Measurements from ENCODE around the gene PXT1.
"Not testable (repeated sequence)": the region's sequence is repeated elsewhere in the genome, so short reads cannot be mapped to it uniquely, and the experiment has no call there.

PXT1 gene

GRCh38 chr6:36467625-36468024 lies 25.0 kb upstream of the PXT1 start:
- no peaks in the 10 kb centered on the region for H3K36me3 ChIP-seq (ENCODE audit: control insufficient read depth, insufficient read depth, low read length)
- H3K9ac ChIP-seq (ENCODE audit: low read length), result no peak overlapping the region
- H3K4me1 ChIP-seq (ENCODE audit: control insufficient read depth, insufficient read depth, low read length), result no peaks in the 10 kb centered on the region
- no peaks in the 10 kb centered on the region for H3K9me3 ChIP-seq (ENCODE audit: control insufficient read depth, low read length)
- H3K27me3 ChIP-seq (ENCODE audit: control insufficient read depth, insufficient read depth, low read length), result no peaks in the 10 kb centered on the region
- H3K4me3 ChIP-seq (ENCODE audit: low read length), result no peak overlapping the region

GRCh38 chr6:36464233-36464632 lies 21.6 kb upstream of the PXT1 start:
- Histone ChIP-seq H3K9me3 (ENCODE audit: control insufficient read depth, low read length) (no peaks in the 10 kb centered on the region), H3K27me3 (ENCODE audit: control insufficient read depth, insufficient read depth, low read length) (no peaks in the 10 kb centered on the region), H3K4me1 (ENCODE audit: control insufficient read depth, insufficient read depth, low read length) (no peaks in the 10 kb centered on the region), H3K4me3 (ENCODE audit: low read length) (no peak overlapping the region), H3K9ac (ENCODE audit: low read length) (no peak overlapping the region), H3K36me3 (ENCODE audit: control insufficient read depth, insufficient read depth, low read length) (no peaks in the 10 kb centered on the region)

GRCh38 chr6:36463676-36464075 lies 21.0 kb upstream of the PXT1 start:
- no peak overlapping the region for H3K9ac ChIP-seq (ENCODE audit: low read length)
- H3K27me3 ChIP-seq (ENCODE audit: control insufficient read depth, insufficient read depth, low read length), result no peaks in the 10 kb centered on the region
- no peaks in the 10 kb centered on the region for H3K36me3 ChIP-seq (ENCODE audit: control insufficient read depth, insufficient read depth, low read length)
- H3K9me3 ChIP-seq (ENCODE audit: control insufficient read depth, low read length), result no peaks in the 10 kb centered on the region
- H3K4me1 ChIP-seq (ENCODE audit: control insufficient read depth, insufficient read depth, low read length), result no peaks in the 10 kb centered on the region
- no peak overlapping the region for H3K4me3 ChIP-seq (ENCODE audit: low read length)

GRCh38 chr6:36461646-36462045 lies 19.0 kb upstream of the PXT1 start:
- H3K36me3 ChIP-seq (ENCODE audit: control insufficient read depth, insufficient read depth, low read length), result no peaks in the 10 kb centered on the region
- H3K9me3 ChIP-seq (ENCODE audit: control insufficient read depth, low read length), result no peaks in the 10 kb centered on the region
- no peaks in the 10 kb centered on the region for H3K27me3 ChIP-seq (ENCODE audit: control insufficient read depth, insufficient read depth, low read length)
- no peak overlapping the region for H3K4me3 ChIP-seq (ENCODE audit: low read length)
- H3K9ac ChIP-seq (ENCODE audit: low read length), result no peak overlapping the region
- H3K4me1 ChIP-seq (ENCODE audit: control insufficient read depth, insufficient read depth, low read length), result no peaks in the 10 kb centered on the region

- H3K4me3 ChIP-seq (ENCODE audit: low read length), result no peak overlapping the region
- H3K36me3 ChIP-seq (ENCODE audit: control insufficient read depth, insufficient read depth, low read length), result no peaks in the 10 kb centered on the region
- H3K9ac ChIP-seq (ENCODE audit: low read length), result no peak overlapping the region
- H3K27me3 ChIP-seq (ENCODE audit: control insufficient read depth, insufficient read depth, low read length), result no peaks in the 10 kb centered on the region
- no peaks in the 10 kb centered on the region for H3K9me3 ChIP-seq (ENCODE audit: control insufficient read depth, low read length)
- H3K4me1 ChIP-seq (ENCODE audit: control insufficient read depth, insufficient read depth, low read length), result no peaks in the 10 kb centered on the region
These were observed 18.3 kb upstream of the PXT1 start for GRCh38 chr6:36460916-36461315.

GRCh38 chr6:36459501-36459900 lies 16.8 kb upstream of the PXT1 start:
- no peak overlapping the region for H3K9ac ChIP-seq (ENCODE audit: low read length)
- no peaks in the 10 kb centered on the region for H3K27me3 ChIP-seq (ENCODE audit: control insufficient read depth, insufficient read depth, low read length)
- no peaks in the 10 kb centered on the region for H3K4me1 ChIP-seq (ENCODE audit: control insufficient read depth, insufficient read depth, low read length)
- H3K4me3 ChIP-seq (ENCODE audit: low read length), result no peak overlapping the region
- no peaks in the 10 kb centered on the region for H3K36me3 ChIP-seq (ENCODE audit: control insufficient read depth, insufficient read depth, low read length)
- no peaks in the 10 kb centered on the region for H3K9me3 ChIP-seq (ENCODE audit: control insufficient read depth, low read length)

GRCh38 chr6:36455486-36456027 lies 12.9 kb upstream of the PXT1 start:
- H3K4me3 ChIP-seq (ENCODE audit: low read length), result no peak overlapping the region
- H3K9me3 ChIP-seq (ENCODE audit: control insufficient read depth, low read length), result no peaks in the 10 kb centered on the region
- no peak overlapping the region for H3K9ac ChIP-seq (ENCODE audit: low read length)
- H3K4me1 ChIP-seq (ENCODE audit: control insufficient read depth, insufficient read depth, low read length), result no peaks in the 10 kb centered on the region
- H3K36me3 ChIP-seq (ENCODE audit: control insufficient read depth, insufficient read depth, low read length), result no peaks in the 10 kb centered on the region
- no peaks in the 10 kb centered on the region for H3K27me3 ChIP-seq (ENCODE audit: control insufficient read depth, insufficient read depth, low read length)

GRCh38 chr6:36452897-36453296 lies 10.2 kb upstream of the PXT1 start:
- not testable (repeated sequence) for H3K36me3 ChIP-seq (ENCODE audit: control insufficient read depth, insufficient read depth, low read length); H3K9me3 ChIP-seq (ENCODE audit: control insufficient read depth, low read length); H3K9ac ChIP-seq (ENCODE audit: low read length); H3K27me3 ChIP-seq (ENCODE audit: control insufficient read depth, insufficient read depth, low read length); H3K4me1 ChIP-seq (ENCODE audit: control insufficient read depth, insufficient read depth, low read length); H3K4me3 ChIP-seq (ENCODE audit: low read length)

GRCh38 chr6:36449173-36449572 lies 6.5 kb upstream of the PXT1 start:
- not testable (repeated sequence) for H3K9ac ChIP-seq (ENCODE audit: low read length); H3K36me3 ChIP-seq (ENCODE audit: control insufficient read depth, insufficient read depth, low read length); H3K27me3 ChIP-seq (ENCODE audit: control insufficient read depth, insufficient read depth, low read length); H3K4me3 ChIP-seq (ENCODE audit: low read length); H3K9me3 ChIP-seq (ENCODE audit: control insufficient read depth, low read length)
- peaks cover 15% of the 10 kb centered on the region for H3K4me1 ChIP-seq (ENCODE audit: control insufficient read depth, insufficient read depth, low read length)

- peaks cover 27% of the 10 kb centered on the region for H3K4me1 ChIP-seq (ENCODE audit: control insufficient read depth, insufficient read depth, low read length)
- H3K4me3 ChIP-seq (ENCODE audit: low read length), result no peak overlapping the region
- no peak overlapping the region for H3K9ac ChIP-seq (ENCODE audit: low read length)
- no peaks in the 10 kb centered on the region for H3K9me3 ChIP-seq (ENCODE audit: control insufficient read depth, low read length)
- no peaks in the 10 kb centered on the region for H3K36me3 ChIP-seq (ENCODE audit: control insufficient read depth, insufficient read depth, low read length)
- no peaks in the 10 kb centered on the region for H3K27me3 ChIP-seq (ENCODE audit: control insufficient read depth, insufficient read depth, low read length)
These were observed 3.0 kb upstream of the PXT1 start for GRCh38 chr6:36445621-36446020.

GRCh38 chr6:36444470-36444869 lies 1.8 kb upstream of the PXT1 start:
- Histone ChIP-seq H3K36me3 (ENCODE audit: control insufficient read depth, insufficient read depth, low read length) (no peaks in the 10 kb centered on the region), H3K9ac (ENCODE audit: low read length) (peak overlapping the region; percentile 96), H3K4me3 (ENCODE audit: low read length) (no peak overlapping the region), H3K4me1 (ENCODE audit: control insufficient read depth, insufficient read depth, low read length) (peaks cover 27% of the 10 kb centered on the region), H3K27me3 (ENCODE audit: control insufficient read depth, insufficient read depth, low read length) (no peaks in the 10 kb centered on the region), H3K9me3 (ENCODE audit: control insufficient read depth, low read length) (no peaks in the 10 kb centered on the region)

GRCh38 chr6:36443471-36444428 lies 1.1 kb upstream of the PXT1 start:
- Histone ChIP-seq H3K9me3 (ENCODE audit: control insufficient read depth, low read length) (no peaks in the 10 kb centered on the region), H3K4me3 (ENCODE audit: low read length) (peak overlapping the region; percentile 69), H3K4me1 (ENCODE audit: control insufficient read depth, insufficient read depth, low read length) (peaks cover 27% of the 10 kb centered on the region), H3K27me3 (ENCODE audit: control insufficient read depth, insufficient read depth, low read length) (no peaks in the 10 kb centered on the region), H3K36me3 (ENCODE audit: control insufficient read depth, insufficient read depth, low read length) (no peaks in the 10 kb centered on the region), H3K9ac (ENCODE audit: low read length) (peak overlapping the region; percentile 96)
